ENCODE measurements around the gene SOBP.
"Not testable (repeated sequence)": the region's sequence is repeated elsewhere in the genome, so short reads cannot be mapped to it uniquely, and the experiment has no call there.

Gene SOBP

GRCh38 chr6:107553121-107553520 lies 63.2 kb downstream of the SOBP start:
- DNase-seq (ENCODE audit: low read depth, low spot score), result not testable (repeated sequence)

GRCh38 chr6:107554326-107554725 lies 64.4 kb downstream of the SOBP start:
- DNase-seq (ENCODE audit: low read depth, low spot score), result no peak

GRCh38 chr6:107554918-107555317 lies 65.0 kb downstream of the SOBP start:
- no peak for DNase-seq (ENCODE audit: low read depth, low spot score)

GRCh38 chr6:107555449-107555848 lies 65.5 kb downstream of the SOBP start:
- no peak for DNase-seq (ENCODE audit: low read depth, low spot score)

- DNase-seq (ENCODE audit: low read depth, low spot score), result no peak
These were observed 66.2 kb downstream of the SOBP start for GRCh38 chr6:107556082-107556481.

- no peak for DNase-seq (ENCODE audit: low read depth, low spot score)
These were observed 67.8 kb downstream of the SOBP start for GRCh38 chr6:107557698-107558097.

- no peak for DNase-seq (ENCODE audit: low read depth, low spot score)
These were observed 70.7 kb downstream of the SOBP start for GRCh38 chr6:107560657-107561056.

- no peak for DNase-seq (ENCODE audit: low read depth, low spot score)
These were observed 71.4 kb downstream of the SOBP start for GRCh38 chr6:107561306-107561705.

GRCh38 chr6:107563694-107564588 lies 74.0 kb downstream of the SOBP start:
- DNase-seq (ENCODE audit: low read depth, low spot score), result no peak

GRCh38 chr6:107564589-107564951 lies 74.7 kb downstream of the SOBP start:
- no peak for DNase-seq (ENCODE audit: low read depth, low spot score)

GRCh38 chr6:107565165-107565723 lies 75.3 kb downstream of the SOBP start:
- no peak for DNase-seq (ENCODE audit: low read depth, low spot score)

GRCh38 chr6:107567643-107568042 lies 77.7 kb downstream of the SOBP start:
- DNase-seq (ENCODE audit: low read depth, low spot score), result no peak

GRCh38 chr6:107569473-107569872 lies 79.6 kb downstream of the SOBP start:
- DNase-seq (ENCODE audit: low read depth, low spot score), result no peak

- DNase-seq (ENCODE audit: low read depth, low spot score), result no peak
These were observed 81.4 kb downstream of the SOBP start for GRCh38 chr6:107571354-107571753.

- DNase-seq (ENCODE audit: low read depth, low spot score), result no peak
These were observed 83.0 kb downstream of the SOBP start for GRCh38 chr6:107572886-107573285.

- DNase-seq (ENCODE audit: low read depth, low spot score), result no peak
These were observed 84.9 kb downstream of the SOBP start for GRCh38 chr6:107574856-107575255.

GRCh38 chr6:107576852-107577251 lies 86.9 kb downstream of the SOBP start:
- no peak for DNase-seq (ENCODE audit: low read depth, low spot score)

GRCh38 chr6:107578642-107579341 lies 88.9 kb downstream of the SOBP start:
- no peak for DNase-seq (ENCODE audit: low read depth, low spot score)

GRCh38 chr6:107579456-107580056 lies 89.6 kb downstream of the SOBP start:
- DNase-seq (ENCODE audit: low read depth, low spot score), result no peak

- no peak for DNase-seq (ENCODE audit: low read depth, low spot score)
These were observed 92.2 kb downstream of the SOBP start for GRCh38 chr6:107582086-107582485.

- DNase-seq (ENCODE audit: low read depth, low spot score), result no peak
These were observed 94.8 kb downstream of the SOBP start for GRCh38 chr6:107584726-107585125.

GRCh38 chr6:107585815-107586435 lies 96.0 kb downstream of the SOBP start:
- no peak for DNase-seq (ENCODE audit: low read depth, low spot score)

Measured in activated naive CD8-positive, alpha-beta T cell treated with anti-CD3 and anti-CD28 coated beads, Interleukin-2, amount 50 U/mL, for 16 hours (primary cell).